Neural cell (in vitro differentiated cells): ENCODE measurements around the gene MAMDC4. TPM values are rescaled to one million over a fixed set of nuclear protein-coding genes. Genes with fewer than 3 reads are reported as not detected.

ENCODE experiments used
- H2AFZ ChIP-seq: fragments of 200-600, 300-800 bp; sonication (generic), shearing (Covaris generic); 2 replicates; pipeline ENCODE4 v1.6.0; 2014; ENCODE audit warnings: low read depth, mild to moderate bottlenecking, antibody characterized with exemption, low read length, moderate library complexity
- H3F3A ChIP-seq: fragments of 200-600 bp; shearing (Covaris generic); 2 replicates; pipeline ENCODE4 v1.6.1; 2016; ENCODE audit warnings: mild to moderate bottlenecking, moderate library complexity, mixed read lengths, antibody characterized with exemption, low read length; ENCODE audit not compliant: insufficient read depth, poor library complexity, severe bottlenecking
- H3K27ac ChIP-seq: fragments of 200-600, 300-800 bp; sonication (generic), shearing (Covaris generic); 2 replicates; pipeline ENCODE4 v1.5.1; 2014; ENCODE audit warnings: mild to moderate bottlenecking, low read length, moderate library complexity
- H3K27me3 ChIP-seq: fragments of 300-800, 200-600 bp; sonication (generic), shearing (Covaris generic); 2 replicates; pipeline ENCODE4 v1.6.0; 2014; ENCODE audit warnings: mild to moderate bottlenecking, low read depth, low read length, moderate library complexity; ENCODE audit not compliant: insufficient read depth
- H3K36me3 ChIP-seq: fragments of 300-800, 200-600 bp; sonication (generic), shearing (Covaris generic); 2 replicates; pipeline ENCODE4 v1.5.1; 2014; ENCODE audit warnings: mild to moderate bottlenecking, antibody characterized with exemption, low read length, moderate library complexity; ENCODE audit not compliant: insufficient read depth
- H3K4me2 ChIP-seq: fragments of 300-800, 200-600 bp; sonication (generic), shearing (Covaris generic); 2 replicates; pipeline ENCODE4 v1.6.0; 2014; ENCODE audit warnings: mild to moderate bottlenecking, low read length
- H3K4me3 ChIP-seq: fragments of 300-800, 200-600 bp; sonication (generic), shearing (Covaris generic); 2 replicates; pipeline ENCODE4 v1.5.1; 2014; ENCODE audit warnings: mild to moderate bottlenecking, low read length, moderate library complexity
- H3K79me2 ChIP-seq: fragments of 200-600 bp; shearing (Covaris generic); replicated peaks from 2 replicates; pipeline ENCODE4 v1.6.0; 2014; ENCODE audit warnings: mild to moderate bottlenecking, low read length, moderate library complexity; ENCODE audit not compliant: insufficient read depth
- H3K9ac ChIP-seq: fragments of 300-800, 200-600 bp; sonication (generic), shearing (Covaris generic); 2 replicates; pipeline ENCODE4 v1.6.1; 2016; ENCODE audit warnings: mild to moderate bottlenecking, low read length, mixed read lengths
- H3K9me2 ChIP-seq: fragments of 200-600 bp; shearing (Covaris generic); 2 replicates; pipeline ENCODE4 v1.6.1; 2016; ENCODE audit warnings: mild to moderate bottlenecking, low read length, mixed read lengths; ENCODE audit not compliant: insufficient read depth
- H3K9me3 ChIP-seq: fragments of 200-600, 300-800 bp; sonication (generic), shearing (Covaris generic); 2 replicates; pipeline ENCODE4 v1.6.1; 2016; ENCODE audit warnings: mild to moderate bottlenecking, mixed run types, low read length, moderate library complexity, mixed read lengths
- H4K20me1 ChIP-seq: fragments of 200-600 bp; shearing (Covaris generic); 2 replicates; pipeline ENCODE4 v1.6.1; 2016; ENCODE audit warnings: mild to moderate bottlenecking, mixed run types; ENCODE audit not compliant: insufficient read depth
- EP300 ChIP-seq: fragments of 450-650 bp; conservative IDR thresholded peaks from 2 replicates; pipeline ENCODE4 v1.6.1; 2014; ENCODE audit warnings: antibody characterized with exemption, mild to moderate bottlenecking, moderate library complexity; ENCODE audit not compliant: poor library complexity, severe bottlenecking
- EZH2 ChIP-seq: fragments of 200-600, 300-800 bp; shearing (Covaris generic), sonication (generic); IDR thresholded peaks from 2 replicates; pipeline ENCODE4 v1.6.1; 2014; ENCODE audit warnings: antibody characterized with exemption, low read length, borderline replicate concordance, mild to moderate bottlenecking; ENCODE audit not compliant: insufficient read depth, poor library complexity, severe bottlenecking
- MXI1 ChIP-seq: fragments of 450-650 bp; conservative IDR thresholded peaks from 2 replicates; pipeline ENCODE4 v1.6.1; 2014; ENCODE audit warnings: antibody characterized with exemption, mild to moderate bottlenecking; ENCODE audit not compliant: poor library complexity, severe bottlenecking
- POLR2AphosphoS5 ChIP-seq: IDR thresholded peaks from 2 replicates; pipeline ENCODE4 v1.6.1; 2012
- RAD21 ChIP-seq: fragments of 450-650 bp; conservative IDR thresholded peaks from 2 replicates; pipeline ENCODE4 v1.6.1; 2014; ENCODE audit warnings: antibody characterized with exemption, mild to moderate bottlenecking, moderate library complexity
- SMC3 ChIP-seq: fragments of 450-650 bp; conservative IDR thresholded peaks from 2 replicates; pipeline ENCODE4 v1.6.1; 2014; ENCODE audit warnings: antibody characterized with exemption, mild to moderate bottlenecking, moderate library complexity; ENCODE audit not compliant: poor library complexity
- TAF1 ChIP-seq: IDR thresholded peaks from 2 replicates; pipeline ENCODE4 v1.6.1; 2012; ENCODE audit warnings: low read depth
- polyA plus RNA-seq: library from polyadenylated mRNA; depleted of rRNA; stranded (reverse); fragments of >200 nt; gene quantifications from 2 replicates; pipeline ENCODE4 v1.2.3, GENCODE V29; 2014
- TF ChIP-seq, protein P1 (sequence below): IDR thresholded peaks from 2 replicates; pipeline ENCODE4 v1.6.1; 2012; ENCODE audit warnings: borderline replicate concordance
- TF ChIP-seq, protein P2 (sequence below): fragments of 450-650 bp; IDR thresholded peaks from 2 replicates; pipeline ENCODE4 v1.5.1; 2014; ENCODE audit warnings: antibody characterized with exemption, mild to moderate bottlenecking, moderate library complexity; ENCODE audit not compliant: poor library complexity, severe bottlenecking

MAMDC4 gene
- polyA plus RNA-seq, 1 donor from 2014 or later, result 13.1 TPM

DNA sequence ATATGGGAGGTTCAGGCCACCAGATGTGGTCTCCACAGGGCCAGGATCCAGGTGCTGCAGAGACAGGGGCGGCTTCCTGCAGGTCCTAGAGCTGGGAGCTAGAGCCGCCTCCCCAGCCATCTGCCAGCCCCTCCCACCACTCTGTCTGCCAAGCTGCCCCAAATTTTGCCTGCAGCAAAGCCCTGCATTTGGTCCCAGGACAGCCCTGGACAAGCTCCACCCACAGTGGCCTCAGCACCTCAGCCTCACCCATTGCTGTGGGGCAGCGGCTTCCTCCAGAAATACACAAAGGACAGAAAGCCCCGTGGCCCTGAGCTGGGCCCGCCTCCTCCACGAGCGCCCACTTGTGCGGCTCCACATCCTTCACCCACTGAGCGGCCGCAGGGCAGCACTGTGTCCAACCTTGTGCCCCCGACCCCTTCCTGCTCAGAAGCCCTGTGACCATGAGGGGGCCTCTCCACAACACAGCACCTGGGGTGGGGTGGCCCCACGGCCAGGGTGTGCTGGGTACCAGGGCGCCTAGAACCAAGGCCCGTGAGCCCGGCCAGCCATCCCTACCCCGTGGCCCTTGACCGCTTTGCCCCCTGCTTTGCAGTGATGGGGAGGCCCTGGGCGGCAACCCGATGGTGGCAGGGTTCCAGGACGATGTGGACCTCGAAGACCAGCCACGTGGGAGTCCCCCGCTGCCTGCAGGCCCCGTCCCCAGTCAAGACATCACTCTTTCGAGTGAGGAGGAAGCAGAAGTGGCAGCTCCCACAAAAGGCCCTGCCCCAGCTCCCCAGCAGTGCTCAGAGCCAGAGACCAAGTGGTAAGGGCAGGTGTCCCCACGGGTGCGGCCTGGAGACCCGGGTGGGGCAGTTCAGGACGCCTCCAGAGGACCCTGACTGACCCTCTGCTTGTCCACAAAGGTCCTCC lies 13.6 kb upstream of the MAMDC4 start:
- no peak overlapping the region for H3K9ac ChIP-seq
- TF ChIP-seq POLR2AphosphoS5 (no peak), SMC3 (no peak), RAD21 (no peak), TAF1 (no peak), EP300 (no peak), MXI1 (no peak), EZH2 (no peak)
- TF ChIP-seq, protein P1, sequence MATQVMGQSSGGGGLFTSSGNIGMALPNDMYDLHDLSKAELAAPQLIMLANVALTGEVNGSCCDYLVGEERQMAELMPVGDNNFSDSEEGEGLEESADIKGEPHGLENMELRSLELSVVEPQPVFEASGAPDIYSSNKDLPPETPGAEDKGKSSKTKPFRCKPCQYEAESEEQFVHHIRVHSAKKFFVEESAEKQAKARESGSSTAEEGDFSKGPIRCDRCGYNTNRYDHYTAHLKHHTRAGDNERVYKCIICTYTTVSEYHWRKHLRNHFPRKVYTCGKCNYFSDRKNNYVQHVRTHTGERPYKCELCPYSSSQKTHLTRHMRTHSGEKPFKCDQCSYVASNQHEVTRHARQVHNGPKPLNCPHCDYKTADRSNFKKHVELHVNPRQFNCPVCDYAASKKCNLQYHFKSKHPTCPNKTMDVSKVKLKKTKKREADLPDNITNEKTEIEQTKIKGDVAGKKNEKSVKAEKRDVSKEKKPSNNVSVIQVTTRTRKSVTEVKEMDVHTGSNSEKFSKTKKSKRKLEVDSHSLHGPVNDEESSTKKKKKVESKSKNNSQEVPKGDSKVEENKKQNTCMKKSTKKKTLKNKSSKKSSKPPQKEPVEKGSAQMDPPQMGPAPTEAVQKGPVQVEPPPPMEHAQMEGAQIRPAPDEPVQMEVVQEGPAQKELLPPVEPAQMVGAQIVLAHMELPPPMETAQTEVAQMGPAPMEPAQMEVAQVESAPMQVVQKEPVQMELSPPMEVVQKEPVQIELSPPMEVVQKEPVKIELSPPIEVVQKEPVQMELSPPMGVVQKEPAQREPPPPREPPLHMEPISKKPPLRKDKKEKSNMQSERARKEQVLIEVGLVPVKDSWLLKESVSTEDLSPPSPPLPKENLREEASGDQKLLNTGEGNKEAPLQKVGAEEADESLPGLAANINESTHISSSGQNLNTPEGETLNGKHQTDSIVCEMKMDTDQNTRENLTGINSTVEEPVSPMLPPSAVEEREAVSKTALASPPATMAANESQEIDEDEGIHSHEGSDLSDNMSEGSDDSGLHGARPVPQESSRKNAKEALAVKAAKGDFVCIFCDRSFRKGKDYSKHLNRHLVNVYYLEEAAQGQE, result no peak
- TF ChIP-seq, protein P2, sequence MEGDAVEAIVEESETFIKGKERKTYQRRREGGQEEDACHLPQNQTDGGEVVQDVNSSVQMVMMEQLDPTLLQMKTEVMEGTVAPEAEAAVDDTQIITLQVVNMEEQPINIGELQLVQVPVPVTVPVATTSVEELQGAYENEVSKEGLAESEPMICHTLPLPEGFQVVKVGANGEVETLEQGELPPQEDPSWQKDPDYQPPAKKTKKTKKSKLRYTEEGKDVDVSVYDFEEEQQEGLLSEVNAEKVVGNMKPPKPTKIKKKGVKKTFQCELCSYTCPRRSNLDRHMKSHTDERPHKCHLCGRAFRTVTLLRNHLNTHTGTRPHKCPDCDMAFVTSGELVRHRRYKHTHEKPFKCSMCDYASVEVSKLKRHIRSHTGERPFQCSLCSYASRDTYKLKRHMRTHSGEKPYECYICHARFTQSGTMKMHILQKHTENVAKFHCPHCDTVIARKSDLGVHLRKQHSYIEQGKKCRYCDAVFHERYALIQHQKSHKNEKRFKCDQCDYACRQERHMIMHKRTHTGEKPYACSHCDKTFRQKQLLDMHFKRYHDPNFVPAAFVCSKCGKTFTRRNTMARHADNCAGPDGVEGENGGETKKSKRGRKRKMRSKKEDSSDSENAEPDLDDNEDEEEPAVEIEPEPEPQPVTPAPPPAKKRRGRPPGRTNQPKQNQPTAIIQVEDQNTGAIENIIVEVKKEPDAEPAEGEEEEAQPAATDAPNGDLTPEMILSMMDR, result no peak
- no peaks in the 10 kb centered on the region for H3K9me2 ChIP-seq
- no peaks in the 10 kb centered on the region for H3K79me2 ChIP-seq
- H3K4me2 ChIP-seq, result no peak overlapping the region
- H3K27ac ChIP-seq, result no peak overlapping the region
- H4K20me1 ChIP-seq, result no peaks in the 10 kb centered on the region
- H3K27me3 ChIP-seq, result no peaks in the 10 kb centered on the region
- no peak overlapping the region for H3K4me3 ChIP-seq
- H2AFZ ChIP-seq, result no peak overlapping the region
- H3F3A ChIP-seq, result no peaks in the 10 kb centered on the region
- H3K9me3 ChIP-seq, result no peaks in the 10 kb centered on the region
- no peaks in the 10 kb centered on the region for H3K36me3 ChIP-seq

DNA sequence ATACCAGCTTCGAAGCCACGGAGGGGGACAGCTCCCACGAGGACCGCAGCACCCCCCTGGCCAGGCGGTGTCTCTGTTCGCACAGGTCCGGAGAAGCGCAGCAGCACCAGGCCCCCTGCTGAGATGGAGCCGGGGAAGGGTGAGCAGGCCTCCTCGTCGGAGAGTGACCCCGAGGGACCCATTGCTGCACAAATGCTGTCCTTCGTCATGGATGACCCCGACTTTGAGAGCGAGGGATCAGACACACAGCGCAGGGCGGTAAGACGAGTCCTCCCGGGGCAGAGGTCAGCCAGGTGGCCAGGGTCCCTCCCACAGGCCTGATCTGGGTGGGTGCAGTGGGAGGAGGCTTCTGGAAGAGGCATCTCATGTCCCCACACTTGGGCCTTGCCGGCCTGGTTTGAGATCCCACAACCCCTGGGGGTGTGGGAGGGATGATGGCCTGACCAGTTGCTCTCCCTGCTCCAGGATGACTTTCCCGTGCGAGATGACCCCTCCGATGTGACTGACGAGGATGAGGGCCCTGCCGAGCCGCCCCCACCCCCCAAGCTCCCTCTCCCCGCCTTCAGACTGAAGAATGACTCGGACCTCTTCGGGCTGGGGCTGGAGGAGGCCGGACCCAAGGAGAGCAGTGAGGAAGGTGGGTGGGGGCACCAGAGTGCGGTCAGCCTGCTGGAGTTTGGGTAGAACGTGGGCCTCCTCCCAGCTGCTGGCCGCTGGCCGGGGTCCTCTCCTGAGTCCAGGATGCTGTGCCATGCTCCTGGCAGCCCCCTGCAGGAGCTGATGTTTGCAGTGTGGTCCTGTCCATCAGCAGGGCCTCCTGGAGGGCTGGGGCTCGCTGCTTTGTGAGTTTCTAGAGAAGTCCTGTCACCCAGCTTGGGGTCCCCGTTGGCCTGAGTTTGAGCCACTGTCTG lies 12.7 kb upstream of the MAMDC4 start:
- H3K9ac ChIP-seq, result no peak overlapping the region
- H2AFZ ChIP-seq, result no peak overlapping the region
- no peak overlapping the region for H3K4me2 ChIP-seq
- H3K79me2 ChIP-seq, result no peaks in the 10 kb centered on the region
- H3K27me3 ChIP-seq, result no peaks in the 10 kb centered on the region
- H3K27ac ChIP-seq, result no peak overlapping the region
- H3K36me3 ChIP-seq, result no peaks in the 10 kb centered on the region
- H3K9me2 ChIP-seq, result no peaks in the 10 kb centered on the region
- H4K20me1 ChIP-seq, result no peaks in the 10 kb centered on the region
- H3F3A ChIP-seq, result no peaks in the 10 kb centered on the region
- H3K9me3 ChIP-seq, result no peaks in the 10 kb centered on the region
- TF ChIP-seq, protein P1, result no peak
- TF ChIP-seq POLR2AphosphoS5 (no peak), TAF1 (no peak), EZH2 (no peak), RAD21 (no peak), MXI1 (no peak)
- no peak overlapping the region for H3K4me3 ChIP-seq
